HepG2 (cell line): ENCODE measurements around the gene PHKG2. TPM values are rescaled to one million over a fixed set of nuclear protein-coding genes. Genes with fewer than 3 reads are reported as not detected.

Experiments
- DPF2 ChIP-seq: sonication (generic); formaldehyde crosslinking; IDR thresholded peaks from 2 replicates; pipeline ENCODE4 v1.4.0; 2020; ENCODE audit warnings: mild to moderate bottlenecking, low read depth, missing genetic modification reagents, borderline replicate concordance
- FOXC1 ChIP-seq: sonication (generic); formaldehyde crosslinking; IDR thresholded peaks from 2 replicates; pipeline ENCODE4 v1.8.0; 2022; ENCODE audit warnings: mild to moderate bottlenecking, missing genetic modification reagents, borderline replicate concordance
- PRDM15 ChIP-seq: sonication (generic); formaldehyde crosslinking; IDR thresholded peaks from 2 replicates; pipeline ENCODE4 v1.4.0; 2020; ENCODE audit warnings: missing genetic modification reagents
- TAF1 ChIP-seq: sonication (generic); formaldehyde crosslinking; IDR thresholded peaks from 2 replicates; pipeline ENCODE4 v1.4.0; 2020; ENCODE audit warnings: missing genetic modification reagents
- ZBTB4 ChIP-seq: sonication (generic); formaldehyde crosslinking; IDR thresholded peaks from 2 replicates; pipeline ENCODE4 v1.4.0; 2020; ENCODE audit warnings: missing genetic modification reagents, mild to moderate bottlenecking, borderline replicate concordance
- ZNF317 ChIP-seq: sonication (generic); formaldehyde crosslinking; IDR thresholded peaks from 2 replicates; pipeline ENCODE4 v1.5.0; 2020; ENCODE audit warnings: mild to moderate bottlenecking, missing genetic modification reagents
- polyA plus RNA-seq, 8 experiments: library from polyadenylated mRNA; depleted of rRNA in 3 of 8; stranded (reverse) in 7 of 8; unstranded in 1 of 8; fragments of >200 nt; fragmentation: Illumina TruSeq in 4 of 8; extraction: Trizol in 4 of 8; gene quantifications; 2 replicates each; pipeline versions ENCODE4 v1.2.1 to v1.2.3, GENCODE V29; 2011 to 2016; ENCODE audit warnings: low read depth in 4 of 8, missing spikeins in 1 of 8, mixed read lengths in 1 of 8; ENCODE audit not compliant: insufficient read depth in 1 of 8
- total RNA-seq, 5 experiments: library from RNA; depleted of rRNA; stranded (reverse); fragments of >200 nt; fragmentation: Illumina TruSeq; extraction: Trizol; gene quantifications; 2 replicates each; pipeline ENCODE4 v1.2.3, GENCODE V29; 2016; ENCODE audit warnings: low read depth in 1 of 5

Gene PHKG2
- total and polyA plus RNA-seq, 2 of the 13 experiments (the other 11 are each of a cell fraction or from before 2014, with no cell fraction given), result 37.4 to 42.1 TPM

- TF ChIP-seq PRDM15 (no peak), ZNF317 (no peak), ZBTB4 (CRISPR knock-in tag) (no peak), DPF2 (CRISPR knock-in tag) (no peak), FOXC1 (CRISPR knock-in tag) (no peak), TAF1 (CRISPR knock-in tag) (no peak)
Observed at GRCh38 chr16:30710971-30711370, 37.3 kb upstream of the PHKG2 start (continued).
